ENCODE measurements around the gene AK1.
A peak's percentile ranks its signal among the peaks of the same experiment; 100 is the strongest.
"Not testable (repeated sequence)": the region's sequence is repeated elsewhere in the genome, so short reads cannot be mapped to it uniquely, and the experiment has no call there.

The AK1 gene

DNA sequence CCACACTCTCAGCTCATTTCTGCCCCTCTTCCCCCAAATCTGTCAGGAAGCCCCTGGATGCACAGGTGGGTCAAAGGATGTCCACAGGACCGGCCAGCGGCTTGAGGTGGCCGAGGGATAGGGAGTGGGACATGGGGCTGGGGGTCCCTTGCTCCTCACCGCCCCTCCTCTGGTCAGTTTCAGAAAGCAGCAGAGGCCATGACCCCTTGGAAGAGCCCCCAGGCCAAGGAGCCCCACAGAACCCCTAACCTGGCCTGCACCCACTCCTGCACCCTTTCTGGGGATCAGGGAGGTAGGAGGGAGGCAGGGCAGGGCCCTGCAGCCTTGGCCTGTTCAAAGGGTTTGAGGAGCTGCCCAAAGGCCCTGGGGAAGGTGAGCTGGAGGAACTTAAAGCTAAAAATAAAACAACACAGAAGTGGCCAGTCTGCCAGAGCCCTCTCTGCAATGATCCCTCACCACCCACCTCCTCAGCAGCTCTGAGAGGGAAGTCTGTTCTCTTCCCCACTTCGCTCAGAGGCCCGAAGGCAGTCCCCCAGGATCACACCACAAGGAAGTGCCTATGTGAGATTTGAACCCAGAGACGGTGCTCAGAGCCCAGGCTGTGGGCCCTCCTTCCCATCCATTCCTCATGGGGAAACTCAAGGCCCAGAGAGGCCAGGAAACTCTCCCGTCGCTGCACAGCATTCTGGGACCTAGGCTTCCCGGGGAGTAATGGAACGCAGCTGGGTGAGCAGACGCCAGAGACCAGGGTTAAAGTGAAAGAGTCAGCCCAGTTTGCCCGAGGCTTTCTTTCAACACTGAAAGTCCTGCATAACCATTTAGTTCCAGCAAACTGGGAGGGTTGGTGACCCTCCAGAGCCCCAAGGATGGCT is 23.9 kb downstream of the AK1 start:
- Histone ChIP-seq H3K27me3 (ENCODE audit: insufficient read depth, low read length) (no peaks in the 10 kb centered on the region), H3K4me3 (ENCODE audit: low read length) (peak overlapping the region; percentile 3; the same call in 1 of the 2 replicates), H3K9me3 (ENCODE audit: insufficient read depth, low read depth, low read length) (peaks cover 10% of the 10 kb centered on the region), H3K9ac (ENCODE audit: low read depth, low read length) (no peak overlapping the region), H3K4me1 (ENCODE audit: insufficient read depth, low read length) (no peaks in the 10 kb centered on the region), H3K27ac (ENCODE audit: low read depth, low read length) (no peak overlapping the region), H3K36me3 (ENCODE audit: insufficient read depth, low read length) (no peaks in the 10 kb centered on the region)
- WGBS, result 81% methylated on average over 13 of the region's 13 CpGs

- WGBS, result 90% methylated on average over 9 of the region's 9 CpGs
- H3K4me3 ChIP-seq (ENCODE audit: low read length), result no peak overlapping the region
- no peak overlapping the region for H3K9ac ChIP-seq (ENCODE audit: low read depth, low read length)
These were observed 24.6 kb downstream of the AK1 start for GRCh38 chr9:127852829-127853228.

DNA sequence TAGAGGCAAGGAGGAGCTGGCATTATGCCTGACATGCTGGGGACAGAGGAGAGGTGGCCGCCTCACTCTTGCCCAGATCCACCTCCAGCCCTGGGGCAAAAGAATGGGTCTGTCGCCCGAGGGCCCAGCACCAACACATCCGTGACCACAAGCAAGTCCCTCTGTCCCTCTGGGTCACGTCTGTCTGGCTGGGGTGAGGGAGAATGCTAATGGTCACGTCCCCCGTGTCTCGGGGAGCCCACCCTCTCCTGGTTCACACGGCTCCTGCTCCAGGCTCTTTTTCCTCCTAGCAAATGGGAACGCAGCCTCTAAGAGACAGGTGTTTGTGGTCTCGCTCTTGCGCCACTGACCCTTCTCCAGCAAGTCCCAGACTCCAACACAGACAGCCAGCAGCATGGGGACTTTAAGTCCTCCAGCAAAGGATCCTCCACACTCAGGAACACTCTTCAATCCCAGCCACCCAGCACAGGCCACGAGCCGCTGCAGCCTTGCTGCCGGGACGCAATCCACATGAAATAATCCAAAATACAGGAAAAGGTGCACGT is 27.1 kb downstream of the AK1 start:
- no peaks in the 10 kb centered on the region for H3K36me3 ChIP-seq (ENCODE audit: insufficient read depth, low read length)
- H3K4me1 ChIP-seq (ENCODE audit: insufficient read depth, low read length), result no peaks in the 10 kb centered on the region
- 94% methylated on average over 16 of the region's 17 CpGs for WGBS
- H3K27me3 ChIP-seq (ENCODE audit: insufficient read depth, low read length), result no peaks in the 10 kb centered on the region
- no peak overlapping the region for H3K9ac ChIP-seq (ENCODE audit: low read depth, low read length)
- H3K9me3 ChIP-seq (ENCODE audit: insufficient read depth, low read depth, low read length), result peaks cover 10% of the 10 kb centered on the region
- H3K27ac ChIP-seq (ENCODE audit: low read depth, low read length), result no peak overlapping the region
- no peak overlapping the region for H3K4me3 ChIP-seq (ENCODE audit: low read length)

More at GRCh38 chr9:127852829-127853228, 24.6 kb downstream of the AK1 start:
- H3K27me3 ChIP-seq (ENCODE audit: insufficient read depth, low read length), result no peaks in the 10 kb centered on the region
- no peaks in the 10 kb centered on the region for H3K4me1 ChIP-seq (ENCODE audit: insufficient read depth, low read length)
- no peak overlapping the region for H3K27ac ChIP-seq (ENCODE audit: low read depth, low read length)
- no peaks in the 10 kb centered on the region for H3K36me3 ChIP-seq (ENCODE audit: insufficient read depth, low read length)
- H3K9me3 ChIP-seq (ENCODE audit: insufficient read depth, low read depth, low read length), result peaks cover 10% of the 10 kb centered on the region

GRCh38 chr9:127848756-127849504 is 28.5 kb downstream of the AK1 start:
- H3K27ac ChIP-seq (ENCODE audit: low read depth, low read length), result no peak overlapping the region
- H3K9ac ChIP-seq (ENCODE audit: low read depth, low read length), result no peak overlapping the region
- H3K27me3 ChIP-seq (ENCODE audit: insufficient read depth, low read length), result no peaks in the 10 kb centered on the region
- WGBS, result 93% methylated on average over 10 of the region's 10 CpGs
- H3K36me3 ChIP-seq (ENCODE audit: insufficient read depth, low read length), result no peaks in the 10 kb centered on the region
- H3K4me1 ChIP-seq (ENCODE audit: insufficient read depth, low read length), result peaks cover 7% of the 10 kb centered on the region; the same call in 1 of the 2 replicates
- H3K9me3 ChIP-seq (ENCODE audit: insufficient read depth, low read depth, low read length), result peaks cover 10% of the 10 kb centered on the region
- H3K4me3 ChIP-seq (ENCODE audit: low read length), result no peak overlapping the region

DNA sequence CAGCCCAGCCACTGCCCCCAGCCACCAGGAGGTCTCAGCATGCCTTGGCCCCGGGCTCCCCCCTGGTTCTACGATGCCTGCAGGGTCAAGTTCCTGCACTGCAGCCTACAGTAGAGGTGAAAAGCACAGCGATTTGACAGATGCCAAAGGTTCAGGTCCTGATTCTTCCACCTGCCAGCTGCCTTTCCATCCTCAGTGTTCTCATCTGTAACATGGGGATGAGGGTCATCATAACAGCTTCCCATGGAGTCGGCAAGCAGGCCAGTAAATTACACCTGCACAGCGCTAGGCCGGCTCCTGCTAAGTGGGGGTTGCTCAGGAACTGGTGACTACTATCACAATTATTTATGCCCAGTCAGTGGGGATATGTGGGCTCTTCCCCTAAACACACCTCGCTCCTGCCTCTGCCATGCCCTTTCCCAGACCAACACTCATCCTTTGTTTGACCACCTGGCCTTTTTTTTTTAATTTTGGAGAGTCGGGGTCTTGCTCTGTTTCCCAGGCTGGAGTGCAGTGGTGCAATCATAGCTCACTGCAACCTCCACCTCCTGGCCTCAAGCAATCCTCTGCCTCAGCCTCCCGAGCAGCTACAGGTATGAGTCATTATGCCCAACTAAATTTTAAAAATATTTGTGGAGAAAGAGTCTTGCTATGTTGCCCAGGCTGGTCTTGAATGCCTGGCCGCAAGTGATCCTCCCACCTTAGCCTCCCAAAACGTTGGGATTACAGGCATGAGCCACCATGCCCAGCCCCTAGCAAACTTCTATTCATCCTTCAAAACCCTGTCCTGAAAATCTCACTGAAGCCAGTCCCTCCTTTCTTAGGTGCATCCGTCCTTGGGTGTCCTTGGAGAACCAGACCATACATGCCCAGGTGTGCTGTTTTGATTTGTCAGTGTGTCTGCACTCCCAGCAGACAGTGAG is 29.4 kb downstream of the AK1 start:
- H3K9ac ChIP-seq (ENCODE audit: low read depth, low read length), result no peak overlapping the region
- H3K4me3 ChIP-seq (ENCODE audit: low read length), result no peak overlapping the region
- H3K27ac ChIP-seq (ENCODE audit: low read depth, low read length), result no peak overlapping the region
- no peaks in the 10 kb centered on the region for H3K27me3 ChIP-seq (ENCODE audit: insufficient read depth, low read length)
- H3K36me3 ChIP-seq (ENCODE audit: insufficient read depth, low read length), result no peaks in the 10 kb centered on the region
- WGBS, result 84% methylated on average over 12 of the region's 12 CpGs
- peaks cover 7% of the 10 kb centered on the region; the same call in 1 of the 2 replicates for H3K4me1 ChIP-seq (ENCODE audit: insufficient read depth, low read length)
- peaks cover 10% of the 10 kb centered on the region for H3K9me3 ChIP-seq (ENCODE audit: insufficient read depth, low read depth, low read length)

- H3K9me3 ChIP-seq (ENCODE audit: insufficient read depth, low read depth, low read length), result peaks cover 10% of the 10 kb centered on the region
- H3K27me3 ChIP-seq (ENCODE audit: insufficient read depth, low read length), result no peaks in the 10 kb centered on the region
- H3K36me3 ChIP-seq (ENCODE audit: insufficient read depth, low read length), result no peaks in the 10 kb centered on the region
- peaks cover 7% of the 10 kb centered on the region; the same call in 1 of the 2 replicates for H3K4me1 ChIP-seq (ENCODE audit: insufficient read depth, low read length)
- H3K27ac ChIP-seq (ENCODE audit: low read depth, low read length), result no peak overlapping the region
- H3K9ac ChIP-seq (ENCODE audit: low read depth, low read length), result no peak overlapping the region
- no peak overlapping the region for H3K4me3 ChIP-seq (ENCODE audit: low read length)
- WGBS, result 87% methylated on average over 6 of the region's 6 CpGs
These were observed 30.3 kb downstream of the AK1 start for GRCh38 chr9:127847178-127847510.

DNA sequence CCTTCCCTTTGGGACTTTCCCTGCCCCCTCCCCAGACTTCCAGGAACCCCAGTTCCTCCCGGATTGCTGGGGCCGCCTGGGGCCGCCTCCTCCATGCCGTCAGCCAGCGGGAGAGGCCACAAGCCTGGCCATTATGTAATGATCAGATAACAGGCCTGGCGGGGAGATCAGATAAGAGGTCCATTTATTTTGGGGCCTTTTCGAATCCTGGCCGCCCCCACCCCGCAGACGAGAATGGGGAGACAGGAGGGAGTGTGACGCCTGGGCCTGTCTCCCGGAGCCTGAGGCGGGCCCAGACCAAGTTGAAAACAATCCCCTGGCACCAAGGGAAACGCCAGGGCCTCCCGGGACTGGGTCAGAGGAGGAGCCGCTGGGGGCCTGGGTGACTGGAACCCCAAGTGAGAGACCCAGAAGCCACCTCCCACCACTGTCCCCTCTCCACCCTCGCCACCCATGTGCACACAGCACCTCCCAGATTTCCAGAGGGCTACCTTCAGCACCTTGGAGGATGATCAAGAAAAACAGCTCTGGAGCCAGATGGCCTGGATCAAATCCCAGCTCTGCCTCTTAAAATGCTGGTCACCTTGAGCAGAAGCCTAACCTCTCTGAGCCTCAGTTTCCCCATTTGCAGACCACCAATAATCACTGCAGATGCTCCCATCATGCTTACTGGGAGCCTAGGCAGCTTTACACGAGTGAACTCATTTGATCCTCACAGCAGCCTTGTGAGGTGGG is 30.9 kb downstream of the AK1 start:
- Histone ChIP-seq H3K4me3 (ENCODE audit: low read length) (no peak overlapping the region), H3K27ac (ENCODE audit: low read depth, low read length) (no peak overlapping the region), H3K36me3 (ENCODE audit: insufficient read depth, low read length) (no peaks in the 10 kb centered on the region), H3K9me3 (ENCODE audit: insufficient read depth, low read depth, low read length) (peaks cover 10% of the 10 kb centered on the region), H3K4me1 (ENCODE audit: insufficient read depth, low read length) (peaks cover 7% of the 10 kb centered on the region; the same call in 1 of the 2 replicates), H3K9ac (ENCODE audit: low read depth, low read length) (no peak overlapping the region), H3K27me3 (ENCODE audit: insufficient read depth, low read length) (no peaks in the 10 kb centered on the region)
- WGBS, result 92% methylated on average over 18 of the region's 18 CpGs

DNA sequence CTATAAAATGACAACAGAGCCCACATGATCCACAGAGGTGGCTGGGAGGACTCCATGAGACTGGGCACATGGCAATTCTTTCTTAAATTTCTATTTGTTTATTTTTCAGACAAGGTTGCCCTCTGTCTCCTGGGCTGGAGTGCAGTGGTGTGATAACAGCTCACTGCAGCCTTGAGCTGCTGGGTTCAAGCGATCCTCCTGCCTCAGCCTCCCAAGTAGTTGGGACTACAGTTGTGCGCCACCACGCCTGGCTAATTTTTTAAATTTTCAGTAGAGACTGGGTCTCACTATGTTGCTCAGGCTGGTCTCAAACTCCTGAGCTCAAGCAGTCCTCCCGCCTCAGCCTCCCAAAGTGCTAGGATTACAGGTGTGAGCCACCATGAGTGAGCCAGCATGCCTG is 31.9 kb downstream of the AK1 start:
- not testable (repeated sequence) for H3K27me3 ChIP-seq (ENCODE audit: insufficient read depth, low read length); H3K36me3 ChIP-seq (ENCODE audit: insufficient read depth, low read length); H3K9ac ChIP-seq (ENCODE audit: low read depth, low read length); H3K27ac ChIP-seq (ENCODE audit: low read depth, low read length); H3K4me1 ChIP-seq (ENCODE audit: insufficient read depth, low read length); H3K9me3 ChIP-seq (ENCODE audit: insufficient read depth, low read depth, low read length); H3K4me3 ChIP-seq (ENCODE audit: low read length)
- WGBS, result over 99% methylated on average over 4 of the region's 4 CpGs

DNA sequence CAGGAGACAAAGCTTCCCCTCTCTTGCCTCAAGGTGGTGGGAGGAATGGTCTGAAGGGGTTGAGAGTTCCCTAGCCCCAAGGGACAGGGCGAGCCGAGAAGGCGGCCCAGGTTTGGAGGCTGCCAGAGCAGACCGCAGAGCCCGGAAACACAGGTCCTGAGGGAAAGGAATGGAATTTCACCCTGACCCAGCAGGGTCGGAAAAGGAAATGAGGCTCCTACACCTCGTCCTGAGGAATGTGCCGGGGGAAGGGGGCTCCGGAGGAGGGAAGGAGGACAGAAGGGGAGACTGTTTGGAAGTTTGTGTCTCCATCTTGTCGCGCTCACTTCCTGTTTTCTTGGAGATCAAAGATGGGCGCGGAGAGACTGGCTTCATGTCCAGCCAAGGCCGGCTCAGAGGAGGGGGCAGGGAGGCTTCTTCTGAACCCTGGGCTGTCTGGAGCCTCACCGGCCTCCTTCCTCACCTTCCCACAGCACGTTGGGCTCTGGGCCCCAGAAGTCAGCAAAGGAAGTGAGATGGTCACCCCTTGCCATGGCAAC is 32.6 kb downstream of the AK1 start:
- Histone ChIP-seq H3K27ac (ENCODE audit: low read depth, low read length) (peak overlapping the region; percentile 72), H3K9ac (ENCODE audit: low read depth, low read length) (peak overlapping the region; percentile 32; the same call in 1 of the 2 replicates)
- 75% methylated on average over 16 of the region's 16 CpGs for WGBS

More for the DNA sequence above, 32.6 kb downstream of the AK1 start:
- Histone ChIP-seq H3K4me3 (ENCODE audit: low read length) (no peak overlapping the region), H3K27me3 (ENCODE audit: insufficient read depth, low read length) (no peaks in the 10 kb centered on the region), H3K36me3 (ENCODE audit: insufficient read depth, low read length) (no peaks in the 10 kb centered on the region), H3K4me1 (ENCODE audit: insufficient read depth, low read length) (peaks cover 7% of the 10 kb centered on the region; the same call in 1 of the 2 replicates), H3K9me3 (ENCODE audit: insufficient read depth, low read depth, low read length) (peaks cover 10% of the 10 kb centered on the region)
